Activated T-cell treated with anti-CD3 and anti-CD28 coated beads for 48 hours (primary cell): Measurements from ENCODE around the gene RHBDD1.

ENCODE experiments used
- DNase-seq: peaks from one replicate; pipeline ENCODE4 v3.0.0-alpha.2; 2020; ENCODE audit warnings: low read depth

Gene RHBDD1

DNA sequence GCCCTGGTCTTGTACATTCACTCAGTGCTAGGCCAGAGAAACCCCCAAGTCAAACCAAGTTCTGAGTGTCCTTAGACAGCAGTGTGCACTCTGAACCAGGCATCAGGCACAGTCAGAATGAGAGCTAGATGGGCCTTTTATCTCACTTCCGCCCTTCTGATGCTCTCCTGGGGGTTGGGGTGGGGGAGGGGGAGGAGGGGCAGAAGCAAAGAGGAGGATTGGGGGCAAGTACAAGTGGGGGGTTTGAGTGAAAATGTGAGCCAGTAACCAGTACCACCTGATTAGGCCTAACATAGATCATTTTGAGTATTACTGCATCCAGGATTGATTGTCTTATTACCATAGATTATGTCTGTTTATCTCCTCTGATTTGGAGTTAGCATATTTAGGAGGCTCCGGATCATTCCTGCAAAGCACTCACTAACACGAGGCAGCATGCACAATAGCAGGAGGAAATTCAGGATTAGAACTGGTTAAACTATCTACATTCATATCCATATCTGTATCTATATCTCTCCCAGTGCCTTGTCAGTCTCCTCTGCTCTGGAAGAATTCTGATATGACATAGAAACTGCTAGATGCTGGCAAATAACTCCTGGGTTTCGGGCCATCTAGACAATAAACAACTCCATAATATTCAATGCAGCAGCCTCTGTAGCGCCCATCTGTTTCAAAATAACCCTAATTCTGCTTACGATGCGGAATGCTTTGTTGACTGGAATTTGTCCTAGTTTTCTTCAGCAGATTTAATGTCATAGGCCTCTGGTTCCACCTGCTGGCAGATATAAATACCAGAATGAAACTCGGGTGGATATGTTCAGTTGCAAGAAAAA lies 149.1 kb downstream of the RHBDD1 start:
- peak; percentile 10 for DNase-seq

- DNase-seq = no peak
These were observed 149.7 kb downstream of the RHBDD1 start for GRCh38 chr2:226985583-226985946.

DNA sequence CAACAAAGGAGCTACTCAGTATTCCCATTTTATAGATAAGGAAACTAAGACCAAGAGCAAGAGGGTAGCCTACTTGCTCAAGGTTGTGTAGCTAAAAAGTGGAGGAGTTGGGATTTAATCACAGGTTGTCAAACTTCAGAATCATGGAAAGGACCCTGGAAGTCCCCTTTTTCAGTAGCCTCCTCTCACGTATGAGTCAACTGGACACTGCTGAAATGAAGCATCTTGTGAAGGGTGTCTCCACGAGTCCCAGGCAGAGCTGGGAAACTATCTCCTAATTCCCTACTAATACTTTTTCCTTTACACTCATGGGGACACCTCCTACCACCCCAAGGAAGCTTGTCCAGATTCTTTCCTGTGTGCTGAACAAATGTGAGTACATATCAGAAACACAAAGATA lies 155.8 kb downstream of the RHBDD1 start:
- no peak for DNase-seq

- no peak for DNase-seq
These were observed 157.3 kb downstream of the RHBDD1 start for GRCh38 chr2:226993171-226993570.

DNA sequence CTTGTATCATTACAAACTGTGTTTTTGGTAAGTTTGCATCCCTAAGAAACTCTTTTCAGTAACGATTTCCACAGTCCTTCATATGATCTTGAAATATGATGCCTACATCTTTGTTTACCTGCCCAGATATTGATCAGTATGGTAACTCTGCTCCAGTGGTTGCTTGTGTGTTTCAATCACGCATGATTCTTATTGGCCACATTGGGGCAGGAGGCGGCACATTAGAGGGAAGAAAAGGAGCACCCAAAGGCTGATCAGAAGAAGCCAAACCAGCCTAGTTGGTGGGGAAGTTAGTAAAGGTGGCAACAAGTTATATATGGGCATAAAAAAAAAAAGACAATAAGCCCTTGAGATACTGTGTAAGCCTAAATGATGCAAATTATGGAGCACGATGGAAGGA lies 158.9 kb downstream of the RHBDD1 start:
- no peak for DNase-seq

- DNase-seq = peak; percentile 56
These were observed 159.8 kb downstream of the RHBDD1 start for GRCh38 chr2:226995625-226996041.

- no peak for DNase-seq
These were observed 163.8 kb downstream of the RHBDD1 start for GRCh38 chr2:226999661-227000060.

- DNase-seq = no peak
These were observed 164.3 kb downstream of the RHBDD1 start for GRCh38 chr2:227000123-227000522.

DNA sequence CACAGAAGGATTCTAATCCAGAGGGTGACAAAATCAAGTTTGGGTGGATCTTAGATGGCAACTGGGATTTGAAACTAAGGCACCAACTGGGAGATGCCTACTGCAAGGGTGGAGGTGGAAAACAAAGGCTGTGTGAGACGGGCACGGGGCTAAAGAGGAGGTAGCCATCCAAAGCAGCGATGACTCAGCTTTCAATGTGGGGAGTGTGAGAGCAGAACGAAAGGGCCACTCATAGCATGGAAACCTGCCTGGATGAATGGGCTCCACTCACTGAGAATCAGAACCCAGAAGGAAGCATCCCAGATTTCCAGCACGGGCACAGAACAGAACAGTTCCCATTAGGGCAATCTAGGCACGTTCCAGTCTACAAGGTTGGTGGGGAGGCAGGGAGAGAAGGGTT lies 168.6 kb downstream of the RHBDD1 start:
- no peak for DNase-seq

DNA sequence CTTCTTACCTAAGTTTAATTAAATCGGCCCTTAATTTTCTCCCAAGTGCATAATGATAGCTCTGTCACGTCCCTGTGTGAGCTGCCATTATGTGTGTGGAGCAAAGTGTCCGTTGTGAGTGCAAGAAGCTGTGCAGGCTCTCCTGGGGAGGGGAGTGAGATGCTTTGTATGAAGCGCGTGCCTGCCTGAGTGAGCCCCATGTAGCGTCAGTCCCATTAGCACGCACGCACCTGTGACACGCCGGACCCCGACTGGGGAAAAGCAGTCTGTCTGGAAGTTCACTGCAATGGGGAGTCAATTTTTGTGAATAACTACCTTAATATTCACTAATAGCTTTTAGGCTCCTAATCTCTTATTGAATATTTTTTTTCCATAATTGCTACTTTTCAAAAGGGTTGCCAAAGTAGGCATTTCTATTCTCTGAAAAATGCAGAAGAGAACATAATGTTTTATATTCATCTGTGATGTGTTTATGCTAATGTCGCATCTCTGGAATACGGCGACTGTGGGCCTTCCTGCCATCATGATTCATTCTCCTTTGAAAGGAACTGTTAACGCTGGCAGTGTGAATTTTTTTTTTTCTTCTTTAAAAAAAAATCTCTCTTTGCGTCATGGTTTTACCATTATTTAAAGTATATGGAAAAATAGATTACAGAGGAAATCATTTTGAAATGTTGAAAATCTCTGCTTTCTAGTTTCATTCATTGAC lies 170.5 kb downstream of the RHBDD1 start:
- DNase-seq = no peak

- no peak for DNase-seq
These were observed 171.3 kb downstream of the RHBDD1 start for GRCh38 chr2:227007148-227007547.

DNA sequence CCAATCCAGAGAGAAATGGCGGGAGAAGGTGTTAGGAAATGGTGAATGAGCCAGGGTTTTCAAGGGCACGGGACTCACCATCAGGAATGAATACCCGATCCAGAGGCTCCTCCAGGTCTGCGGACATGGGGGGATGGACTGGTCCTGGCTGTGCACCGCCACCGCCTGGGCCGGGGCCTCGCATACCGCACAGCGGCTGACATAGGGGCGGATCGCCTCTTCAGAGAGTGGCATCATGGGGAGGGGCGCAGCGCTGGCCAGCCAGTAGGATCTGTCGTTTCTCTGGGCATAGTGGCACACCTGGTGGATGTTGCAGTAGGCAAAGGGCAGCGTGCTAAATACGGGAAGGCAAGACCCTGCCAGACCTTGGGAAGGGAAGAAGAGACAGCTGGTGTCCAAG lies 172.1 kb downstream of the RHBDD1 start:
- DNase-seq = no peak

- no peak for DNase-seq
These were observed 174.6 kb downstream of the RHBDD1 start for GRCh38 chr2:227010433-227010832.

GRCh38 chr2:227013330-227013729 lies 177.5 kb downstream of the RHBDD1 start:
- no peak for DNase-seq

- DNase-seq = no peak
These were observed 178.0 kb downstream of the RHBDD1 start for GRCh38 chr2:227013881-227014280.

- DNase-seq = no peak
These were observed 181.0 kb downstream of the RHBDD1 start for GRCh38 chr2:227016894-227017293.

GRCh38 chr2:227020416-227020815 lies 184.6 kb downstream of the RHBDD1 start:
- no peak for DNase-seq

DNA sequence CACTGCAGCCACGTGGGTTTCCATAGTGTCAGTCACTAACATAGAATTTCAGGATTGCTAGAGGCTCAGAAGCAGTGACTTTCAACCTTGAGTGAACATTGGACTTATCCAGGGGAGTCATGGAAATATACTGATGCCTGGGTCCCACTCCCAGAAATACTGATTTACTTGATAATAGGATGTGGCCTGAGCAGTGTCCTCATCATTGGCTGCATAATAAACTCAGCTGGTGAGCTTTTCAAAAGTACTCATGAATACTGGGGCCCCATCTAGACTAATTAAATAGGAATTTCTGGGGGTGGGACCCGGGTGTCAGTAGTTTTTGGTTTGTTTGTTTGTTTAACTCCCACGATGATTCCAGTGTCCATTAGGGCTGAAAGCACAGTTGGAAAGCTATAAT lies 186.8 kb downstream of the RHBDD1 start:
- DNase-seq = no peak

- DNase-seq = no peak
These were observed 189.7 kb downstream of the RHBDD1 start for GRCh38 chr2:227025510-227025909.

- DNase-seq = no peak
These were observed 193.7 kb downstream of the RHBDD1 start for GRCh38 chr2:227029426-227030105.

GRCh38 chr2:227030789-227031188 lies 194.9 kb downstream of the RHBDD1 start:
- DNase-seq = no peak

DNA sequence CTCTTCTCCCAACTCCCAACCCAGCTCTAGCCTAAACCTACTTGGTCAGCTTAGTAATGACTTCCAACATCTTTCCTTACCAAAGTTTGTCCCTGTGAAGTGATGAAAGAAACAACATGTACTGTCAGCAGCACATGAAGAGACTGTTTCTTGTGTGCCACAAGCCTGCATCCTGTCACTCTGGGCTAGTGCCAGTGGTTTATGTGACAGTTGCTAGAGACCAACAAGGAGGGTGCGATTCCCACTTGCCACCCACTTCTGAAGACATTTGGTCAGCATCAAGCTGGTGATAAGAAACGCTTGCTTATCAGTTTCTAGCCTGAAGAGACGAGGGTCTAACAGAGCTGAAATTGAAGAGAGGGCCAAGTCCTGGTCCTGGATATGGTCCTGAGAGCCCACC lies 195.5 kb downstream of the RHBDD1 start:
- no peak for DNase-seq
